ENCODE results near the gene LGSN.
"Not testable (repeated sequence)": the region's sequence is repeated elsewhere in the genome, so short reads cannot be mapped to it uniquely, and the experiment has no call there.

The LGSN gene

DNA sequence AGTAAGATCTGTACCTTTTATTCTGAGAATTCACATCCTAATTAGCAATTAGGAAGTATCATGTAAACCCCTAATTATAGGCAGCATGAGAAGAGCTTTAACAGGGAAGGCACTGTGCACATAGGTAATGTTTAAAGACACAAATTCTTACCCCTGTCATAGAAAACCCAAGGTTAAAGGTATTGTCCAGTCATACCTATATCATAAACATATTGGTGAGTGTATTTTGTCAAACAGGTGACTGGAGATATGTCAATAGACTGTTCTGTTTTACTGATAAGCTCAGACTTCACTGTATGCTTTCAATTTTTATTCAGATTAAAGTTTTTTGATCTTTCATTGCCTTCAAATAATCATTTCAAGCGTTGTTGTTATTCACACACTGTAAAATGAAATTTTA is 43.8 kb downstream of the LGSN start:
- no peaks in the 10 kb centered on the region for H3K27me3 ChIP-seq (ENCODE audit: low read depth, low read length)
- no peaks in the 10 kb centered on the region for H3K4me1 ChIP-seq (ENCODE audit: low read length)
- no peak for TF ChIP-seq EZH2phosphoT487 (IDR thresholded peaks at IDR 0.05; ENCODE audit: low read depth)
- TF ChIP-seq, protein P1, sequence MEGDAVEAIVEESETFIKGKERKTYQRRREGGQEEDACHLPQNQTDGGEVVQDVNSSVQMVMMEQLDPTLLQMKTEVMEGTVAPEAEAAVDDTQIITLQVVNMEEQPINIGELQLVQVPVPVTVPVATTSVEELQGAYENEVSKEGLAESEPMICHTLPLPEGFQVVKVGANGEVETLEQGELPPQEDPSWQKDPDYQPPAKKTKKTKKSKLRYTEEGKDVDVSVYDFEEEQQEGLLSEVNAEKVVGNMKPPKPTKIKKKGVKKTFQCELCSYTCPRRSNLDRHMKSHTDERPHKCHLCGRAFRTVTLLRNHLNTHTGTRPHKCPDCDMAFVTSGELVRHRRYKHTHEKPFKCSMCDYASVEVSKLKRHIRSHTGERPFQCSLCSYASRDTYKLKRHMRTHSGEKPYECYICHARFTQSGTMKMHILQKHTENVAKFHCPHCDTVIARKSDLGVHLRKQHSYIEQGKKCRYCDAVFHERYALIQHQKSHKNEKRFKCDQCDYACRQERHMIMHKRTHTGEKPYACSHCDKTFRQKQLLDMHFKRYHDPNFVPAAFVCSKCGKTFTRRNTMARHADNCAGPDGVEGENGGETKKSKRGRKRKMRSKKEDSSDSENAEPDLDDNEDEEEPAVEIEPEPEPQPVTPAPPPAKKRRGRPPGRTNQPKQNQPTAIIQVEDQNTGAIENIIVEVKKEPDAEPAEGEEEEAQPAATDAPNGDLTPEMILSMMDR (IDR thresholded peaks at IDR 0.05; ENCODE audit: low read depth, low read length): no peak
- H3K9me3 ChIP-seq (ENCODE audit: insufficient read depth, low read length): no peaks in the 10 kb centered on the region
- no peak overlapping the region for H3K27ac ChIP-seq (ENCODE audit: low read length)
- H3K4me3 ChIP-seq (ENCODE audit: low read length): no peak overlapping the region
- H2AFZ ChIP-seq (ENCODE audit: low read depth, low read length): no peak overlapping the region
- H3K36me3 ChIP-seq (replicated peaks; ENCODE audit: low read depth, low read length): no peaks in the 10 kb centered on the region
- no peak overlapping the region for H3K4me2 ChIP-seq (ENCODE audit: low read length)
- no peak overlapping the region for H3K9ac ChIP-seq (ENCODE audit: low read length)
- H4K20me1 ChIP-seq (ENCODE audit: insufficient read depth, low read length): no peaks in the 10 kb centered on the region
- no peaks in the 10 kb centered on the region for H3K79me2 ChIP-seq (ENCODE audit: low read length)

DNA sequence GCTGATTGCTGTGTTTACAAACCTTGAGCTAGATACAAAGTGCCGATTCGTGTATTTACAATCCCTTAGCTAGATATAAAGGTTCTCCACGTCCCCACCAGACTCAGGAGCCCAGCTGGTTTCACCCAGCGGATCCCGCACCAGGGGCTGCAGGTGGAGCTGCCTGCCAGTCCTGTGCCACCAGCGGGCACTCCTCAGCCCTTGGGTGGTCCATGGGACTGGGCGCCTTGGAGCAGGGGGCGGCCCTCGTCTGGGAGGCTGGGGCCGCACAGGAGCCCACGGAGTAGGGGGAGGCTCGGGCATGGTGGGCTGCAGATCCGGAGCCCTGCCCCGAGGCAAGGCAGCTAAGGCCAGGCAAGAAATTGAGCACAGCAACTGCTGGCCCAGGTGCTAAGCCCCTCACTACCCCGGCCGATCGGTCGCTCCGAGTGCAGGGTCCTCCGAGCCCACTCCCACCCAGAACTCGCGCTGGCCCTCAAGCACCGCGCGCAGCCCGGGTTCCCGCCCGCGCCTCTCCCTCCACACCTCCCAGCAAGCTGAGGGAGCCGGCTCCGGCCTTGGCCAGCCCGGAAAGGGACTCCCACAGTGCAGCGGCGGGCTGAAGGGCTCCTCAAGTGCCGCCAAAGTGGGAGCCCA is 44.9 kb downstream of the LGSN start:
- H4K20me1 ChIP-seq (ENCODE audit: insufficient read depth, low read length); H3K4me3 ChIP-seq (ENCODE audit: low read length); H3K27me3 ChIP-seq (ENCODE audit: low read depth, low read length); H3K9ac ChIP-seq (ENCODE audit: low read length); H3K9me3 ChIP-seq (ENCODE audit: insufficient read depth, low read length); H3K36me3 ChIP-seq (replicated peaks; ENCODE audit: low read depth, low read length); H3K27ac ChIP-seq (ENCODE audit: low read length); H3K4me1 ChIP-seq (ENCODE audit: low read length); H2AFZ ChIP-seq (ENCODE audit: low read depth, low read length); H3K4me2 ChIP-seq (ENCODE audit: low read length); H3K79me2 ChIP-seq (ENCODE audit: low read length): not testable (repeated sequence)

DNA sequence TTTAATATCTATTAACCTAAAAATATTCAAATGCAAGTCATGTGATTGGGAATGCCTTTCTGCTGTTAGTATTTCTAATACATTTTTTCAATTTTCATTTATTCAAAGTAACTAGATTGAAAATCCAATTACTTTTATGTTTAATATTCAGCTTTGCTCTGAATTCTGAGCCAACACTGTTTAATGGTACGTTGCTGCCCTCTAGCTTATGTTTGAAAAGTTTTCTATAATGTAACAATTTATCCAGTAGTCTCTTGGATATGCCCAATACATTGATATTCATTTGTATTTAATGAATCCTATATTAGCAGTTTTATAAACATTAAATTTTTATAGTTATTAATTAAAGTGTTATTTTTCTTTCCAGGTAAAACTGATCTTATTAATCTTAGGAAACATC is 47.4 kb downstream of the LGSN start:
- Histone ChIP-seq H3K27me3 (ENCODE audit: low read depth, low read length) (no peaks in the 10 kb centered on the region), H2AFZ (ENCODE audit: low read depth, low read length) (no peak overlapping the region), H3K9ac (ENCODE audit: low read length) (no peak overlapping the region), H3K79me2 (ENCODE audit: low read length) (no peaks in the 10 kb centered on the region), H3K4me2 (ENCODE audit: low read length) (no peak overlapping the region), H3K36me3 (replicated peaks; ENCODE audit: low read depth, low read length) (no peaks in the 10 kb centered on the region), H3K4me3 (ENCODE audit: low read length) (no peak overlapping the region), H4K20me1 (ENCODE audit: insufficient read depth, low read length) (no peaks in the 10 kb centered on the region), H3K9me3 (ENCODE audit: insufficient read depth, low read length) (no peaks in the 10 kb centered on the region), H3K4me1 (ENCODE audit: low read length) (no peaks in the 10 kb centered on the region), H3K27ac (ENCODE audit: low read length) (no peak overlapping the region)
- TF ChIP-seq EZH2phosphoT487 (IDR thresholded peaks at IDR 0.05; ENCODE audit: low read depth): no peak
- TF ChIP-seq, protein P1 (IDR thresholded peaks at IDR 0.05; ENCODE audit: low read depth, low read length): peak; percentile 77

DNA sequence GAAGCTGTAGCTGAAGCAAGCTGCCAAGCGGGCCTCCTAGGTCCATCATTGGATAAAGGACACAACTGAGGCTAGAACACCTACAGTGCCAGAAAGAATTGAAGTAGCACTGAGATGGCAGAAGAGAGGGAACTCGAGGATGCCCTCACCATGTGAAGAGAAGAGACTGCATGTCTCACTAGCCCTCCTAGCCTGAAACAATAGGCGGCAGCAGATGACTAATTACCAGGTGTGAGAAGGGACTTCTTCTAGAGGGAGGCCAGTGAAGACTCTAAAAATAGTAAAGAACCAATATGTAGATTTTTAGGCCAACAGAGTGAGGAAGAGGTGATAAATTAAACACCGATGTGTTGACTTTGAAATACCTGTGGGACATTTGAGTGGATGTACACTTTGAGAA is 50.3 kb downstream of the LGSN start:
- Histone ChIP-seq H3K9ac (ENCODE audit: low read length) (no peak overlapping the region), H3K9me3 (ENCODE audit: insufficient read depth, low read length) (no peaks in the 10 kb centered on the region), H3K4me2 (ENCODE audit: low read length) (no peak overlapping the region), H3K4me1 (ENCODE audit: low read length) (no peaks in the 10 kb centered on the region), H4K20me1 (ENCODE audit: insufficient read depth, low read length) (no peaks in the 10 kb centered on the region), H3K79me2 (ENCODE audit: low read length) (no peaks in the 10 kb centered on the region), H2AFZ (ENCODE audit: low read depth, low read length) (no peak overlapping the region), H3K27me3 (ENCODE audit: low read depth, low read length) (no peaks in the 10 kb centered on the region), H3K27ac (ENCODE audit: low read length) (no peak overlapping the region), H3K4me3 (ENCODE audit: low read length) (no peak overlapping the region), H3K36me3 (replicated peaks; ENCODE audit: low read depth, low read length) (no peaks in the 10 kb centered on the region)
- TF ChIP-seq, protein P1 (IDR thresholded peaks at IDR 0.05; ENCODE audit: low read depth, low read length): peak; percentile 34
- no peak for TF ChIP-seq EZH2phosphoT487 (IDR thresholded peaks at IDR 0.05; ENCODE audit: low read depth)
